ENCODE measurements around the gene GAB2.
A peak's percentile ranks its signal among the peaks of the same experiment; 100 is the strongest.
"Not testable (repeated sequence)": the region's sequence is repeated elsewhere in the genome, so short reads cannot be mapped to it uniquely, and the experiment has no call there.

The GAB2 gene, protein sequence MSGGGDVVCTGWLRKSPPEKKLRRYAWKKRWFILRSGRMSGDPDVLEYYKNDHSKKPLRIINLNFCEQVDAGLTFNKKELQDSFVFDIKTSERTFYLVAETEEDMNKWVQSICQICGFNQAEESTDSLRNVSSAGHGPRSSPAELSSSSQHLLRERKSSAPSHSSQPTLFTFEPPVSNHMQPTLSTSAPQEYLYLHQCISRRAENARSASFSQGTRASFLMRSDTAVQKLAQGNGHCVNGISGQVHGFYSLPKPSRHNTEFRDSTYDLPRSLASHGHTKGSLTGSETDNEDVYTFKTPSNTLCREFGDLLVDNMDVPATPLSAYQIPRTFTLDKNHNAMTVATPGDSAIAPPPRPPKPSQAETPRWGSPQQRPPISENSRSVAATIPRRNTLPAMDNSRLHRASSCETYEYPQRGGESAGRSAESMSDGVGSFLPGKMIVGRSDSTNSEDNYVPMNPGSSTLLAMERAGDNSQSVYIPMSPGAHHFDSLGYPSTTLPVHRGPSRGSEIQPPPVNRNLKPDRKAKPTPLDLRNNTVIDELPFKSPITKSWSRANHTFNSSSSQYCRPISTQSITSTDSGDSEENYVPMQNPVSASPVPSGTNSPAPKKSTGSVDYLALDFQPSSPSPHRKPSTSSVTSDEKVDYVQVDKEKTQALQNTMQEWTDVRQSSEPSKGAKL

DNA sequence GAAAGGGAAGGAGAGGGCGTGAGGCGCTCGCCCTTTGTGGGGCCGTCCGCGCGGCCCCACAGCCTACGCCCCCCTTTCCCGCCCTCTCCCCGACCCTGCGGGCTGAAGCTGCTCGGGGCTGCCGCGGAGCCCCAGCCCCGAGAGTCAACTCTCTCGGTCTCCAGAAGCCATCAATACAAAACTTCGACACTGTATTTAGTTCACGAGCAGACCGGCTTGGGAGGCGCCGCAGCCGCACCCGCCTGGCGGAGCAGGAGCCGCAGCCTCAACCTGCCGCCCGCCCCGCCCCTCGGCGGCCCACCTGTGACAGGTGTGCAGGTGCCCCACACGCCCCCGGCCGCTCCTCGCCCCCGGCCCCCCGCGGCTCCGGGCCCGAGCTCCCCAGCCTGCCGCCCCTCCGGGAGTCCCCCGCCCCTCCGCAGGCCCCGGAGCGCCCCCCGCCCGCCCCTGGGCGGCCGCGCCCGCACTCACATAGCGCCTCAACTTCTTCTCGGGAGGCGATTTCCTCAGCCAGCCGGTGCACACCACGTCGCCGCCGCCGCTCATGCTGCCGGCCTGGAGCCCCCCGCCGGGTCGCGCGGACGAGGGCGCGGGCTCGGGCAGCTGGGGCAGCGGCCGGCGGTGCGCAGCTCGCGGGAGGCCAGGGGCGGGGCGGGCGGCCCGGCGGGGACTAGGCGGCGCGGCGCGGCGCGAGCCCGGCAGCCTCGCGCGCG is at the start of gene GAB2:
Gene GAB2, minus strand, starts transcription at position 646 of the 713 bp plus-strand sequence. Its CDS starts 100 bp downstream, at position 546.
- peak; percentile 65 for DNase-seq

- DNase-seq, result no peak
Observed at GRCh38 chr11:78467370-78467769, 49.8 kb upstream of the GAB2 start.

GRCh38 chr11:78465169-78465942 is 47.7 kb upstream of the GAB2 start:
- no peak for DNase-seq

- not testable (repeated sequence) for DNase-seq
Observed at GRCh38 chr11:78464787-78465168, 47.2 kb upstream of the GAB2 start.

DNA sequence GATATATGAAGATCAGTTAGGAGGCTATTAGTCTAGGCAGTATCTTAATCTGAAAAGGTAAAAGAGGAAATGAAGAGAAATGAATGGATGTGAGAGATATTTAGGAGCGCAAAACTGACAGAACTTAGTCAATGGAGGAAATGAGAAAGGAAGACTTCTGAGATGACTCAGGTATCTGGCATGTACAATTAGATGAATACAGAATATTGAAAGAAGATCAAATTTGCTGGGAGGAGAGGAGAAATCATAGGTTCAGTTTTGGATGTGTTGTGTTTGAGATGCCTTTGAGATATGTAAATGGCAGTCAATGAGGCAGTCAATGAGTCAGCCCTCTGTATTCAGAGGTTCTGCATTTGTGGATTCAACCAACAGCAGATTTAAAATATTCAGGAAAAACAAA is 42.9 kb upstream of the GAB2 start:
- DNase-seq, result no peak

- no peak for DNase-seq
Observed at GRCh38 chr11:78459738-78460137, 42.1 kb upstream of the GAB2 start.

GRCh38 chr11:78457448-78457847 is 39.8 kb upstream of the GAB2 start:
- DNase-seq, result no peak

- no peak for DNase-seq
Observed at GRCh38 chr11:78453140-78453935, 35.7 kb upstream of the GAB2 start.

DNA sequence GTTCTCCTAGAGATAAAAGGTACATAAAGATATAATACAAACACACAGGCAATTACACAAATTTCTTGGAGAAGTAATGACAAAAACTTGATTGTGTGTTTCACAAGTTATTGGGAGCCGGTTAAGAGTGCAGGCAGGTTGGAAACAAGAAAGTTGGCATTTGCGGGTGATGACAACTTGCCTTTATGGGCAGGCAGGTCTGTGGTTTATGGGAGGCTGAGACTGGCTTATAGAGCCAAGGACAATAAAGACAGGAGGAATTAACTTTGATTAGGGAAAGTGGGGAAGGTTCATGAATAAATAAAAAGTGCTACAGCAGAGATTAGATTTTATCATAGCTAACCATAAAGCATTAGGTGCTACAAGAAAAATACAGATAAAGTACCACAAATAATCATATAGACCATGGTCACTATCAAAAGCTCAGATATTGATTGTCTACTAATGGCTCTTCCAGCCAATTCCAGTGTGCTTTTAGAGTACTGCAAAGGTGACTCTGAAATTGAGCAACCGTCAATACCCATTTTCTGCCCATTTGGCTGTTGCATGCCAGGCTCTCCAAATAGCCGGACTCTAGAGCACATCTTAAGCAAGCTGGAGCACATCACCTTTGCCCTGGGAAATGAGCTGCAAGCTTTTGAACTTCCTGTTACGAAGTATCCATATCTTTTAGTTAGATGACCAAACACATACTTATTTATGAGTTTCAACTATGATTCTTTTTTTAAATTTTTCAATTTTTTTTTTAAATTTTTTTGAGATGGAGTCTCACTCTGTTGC is 33.9 kb upstream of the GAB2 start:
- no peak for DNase-seq

GRCh38 chr11:78450866-78451265 is 33.2 kb upstream of the GAB2 start:
- no peak for DNase-seq

DNA sequence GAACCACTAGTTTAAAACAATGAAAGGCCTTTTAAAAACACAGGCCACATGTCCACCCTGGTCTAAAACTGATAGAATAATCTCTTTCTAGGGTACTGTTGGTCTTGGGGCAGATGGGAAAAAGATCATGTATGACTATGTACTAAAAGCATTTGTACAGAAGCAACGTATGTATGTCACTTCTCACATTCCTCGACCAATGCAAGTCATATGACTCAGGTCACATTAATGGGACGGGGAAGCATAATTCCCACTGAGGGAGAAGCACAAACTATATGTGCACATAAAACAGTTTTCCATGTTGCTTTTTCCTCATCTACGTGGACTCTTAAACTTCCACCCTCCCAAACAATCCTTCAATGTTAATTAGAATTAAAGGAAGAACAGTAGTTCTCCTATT is 32.2 kb upstream of the GAB2 start:
- DNase-seq, result no peak

- no peak for DNase-seq
Observed at GRCh38 chr11:78446210-78446609, 28.6 kb upstream of the GAB2 start.

GRCh38 chr11:78444726-78445125 is 27.1 kb upstream of the GAB2 start:
- DNase-seq, result no peak

- no peak for DNase-seq
Observed at GRCh38 chr11:78441956-78442355, 24.3 kb upstream of the GAB2 start.

GRCh38 chr11:78438298-78438975 is 20.8 kb upstream of the GAB2 start:
- no peak for DNase-seq

DNA sequence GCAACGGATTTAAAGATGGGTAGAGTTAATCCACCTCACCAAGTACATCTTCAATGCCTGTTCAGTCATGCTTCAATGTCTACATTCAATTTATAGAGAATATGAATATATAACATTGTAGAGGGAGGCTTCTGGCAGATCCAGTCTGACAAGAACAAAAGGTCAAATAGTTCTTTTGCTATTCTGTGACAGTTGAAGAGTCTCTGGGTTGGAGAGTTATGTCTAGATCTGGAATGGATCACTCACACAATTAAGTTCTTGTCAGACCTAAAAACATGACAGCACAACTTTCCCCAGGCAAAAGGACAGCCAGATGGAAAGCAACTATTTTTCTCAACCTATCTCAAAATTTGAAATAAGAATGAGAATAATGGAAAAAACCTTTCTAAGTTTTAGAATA is 15.3 kb upstream of the GAB2 start:
- no peak for DNase-seq

DNA sequence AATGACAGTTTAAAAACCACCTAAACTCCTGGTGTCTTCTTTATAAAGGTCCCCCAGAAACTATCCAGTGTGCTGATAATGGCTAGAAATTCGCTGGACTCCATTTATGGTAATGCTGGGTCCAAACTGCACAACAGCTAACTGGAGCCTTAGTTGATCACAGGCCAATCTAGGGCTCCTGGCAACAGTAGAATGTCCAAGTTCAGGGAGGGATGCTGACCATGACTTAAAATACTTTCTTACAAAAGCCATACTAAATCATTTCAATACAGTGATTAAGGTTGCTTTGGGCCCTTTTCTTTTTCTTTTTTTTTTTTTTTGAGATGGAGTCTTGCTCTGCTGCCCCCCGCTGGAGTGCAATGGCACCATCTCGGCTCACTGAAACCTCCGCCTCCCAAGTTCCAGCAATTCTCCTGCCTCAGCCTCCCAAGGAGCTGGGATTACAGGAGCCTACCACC is 14.5 kb upstream of the GAB2 start:
- no peak for DNase-seq

GRCh38 chr11:78429660-78430059 is 12.0 kb upstream of the GAB2 start:
- peak; percentile 69 for DNase-seq

DNA sequence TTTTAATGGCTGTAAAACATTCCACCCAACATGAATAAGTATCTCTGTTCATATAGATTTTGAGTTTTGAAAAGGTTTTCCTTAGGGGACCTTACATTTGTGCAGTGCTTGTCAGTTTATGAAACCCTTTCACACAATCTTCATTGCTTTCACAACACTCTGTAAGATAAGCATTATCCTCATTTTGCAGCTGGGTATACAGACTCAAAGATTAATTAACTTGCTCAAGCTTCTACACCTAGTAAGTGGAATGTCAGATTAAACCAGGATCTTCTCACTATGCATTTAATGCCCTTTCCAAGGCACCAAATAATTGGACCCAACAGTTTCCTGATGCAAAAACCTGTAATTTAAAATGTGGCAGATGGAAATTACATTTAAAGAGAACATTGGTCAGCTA is 11.6 kb upstream of the GAB2 start:
- no peak for DNase-seq

DNA sequence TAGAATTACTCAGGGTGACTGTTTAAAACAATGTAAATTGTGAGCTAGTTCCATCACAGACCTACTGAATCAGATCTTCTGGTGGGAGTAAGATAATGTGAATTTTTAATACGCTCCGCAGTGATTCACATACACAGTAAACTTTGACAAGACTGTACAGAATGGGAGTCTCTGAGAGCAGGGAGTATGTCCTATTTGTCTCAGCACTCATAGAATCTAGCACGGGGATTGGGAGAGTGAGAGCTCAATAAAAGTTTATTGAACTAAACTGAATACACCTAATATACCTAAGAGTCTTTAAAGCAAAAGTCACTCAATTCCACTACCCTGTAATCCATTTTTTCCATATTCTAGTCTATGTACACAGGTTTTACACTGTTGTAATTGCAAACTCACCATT is 11.2 kb upstream of the GAB2 start:
- DNase-seq, result no peak

DNA sequence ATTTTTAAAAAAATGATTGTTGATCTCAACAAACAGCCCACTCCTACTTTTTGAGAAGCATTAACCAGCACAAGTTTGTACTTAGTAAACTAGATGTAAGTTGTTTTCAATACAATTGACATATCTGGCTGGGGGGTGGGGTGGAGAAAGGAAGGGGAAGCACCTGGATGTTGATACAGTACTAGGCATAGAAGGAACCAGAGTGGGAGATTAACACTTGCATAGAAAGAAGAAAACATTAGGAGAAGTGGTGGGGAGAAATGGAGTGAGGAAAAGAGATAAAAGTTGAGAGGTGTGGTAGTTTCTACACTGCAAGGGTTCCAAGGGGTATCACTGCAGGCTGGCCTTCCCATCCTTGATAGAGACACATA is 10.6 kb upstream of the GAB2 start:
- DNase-seq, result no peak

Data from islet precursor cell (in vitro differentiated cells).